ENCODE data around the gene SIK3.

GRCh38 chr11:117094776-117095175, 3.5 kb downstream of the SIK3 start:
- TF ChIP-seq TAF1 (IDR thresholded peaks at IDR 0.05; ENCODE audit: borderline replicate concordance, insufficient read depth, low read length) (no peak), POLR2AphosphoS5 (IDR thresholded peaks at IDR 0.05; ENCODE audit: low read depth, low read length) (no peak), SIN3A (IDR thresholded peaks at IDR 0.05; ENCODE audit: borderline replicate concordance, insufficient read depth, low read length) (no peak), REST (IDR thresholded peaks at IDR 0.05; ENCODE audit: insufficient read depth in 1 of 2, low read depth in 2 of 2, low read length in 2 of 2) (no peak), FOXP2 (optimal IDR thresholded peaks at IDR 0.05; ENCODE audit: borderline replicate concordance, extremely low read depth, extremely low read length, insufficient read depth) (no peak)
